Measurements from ENCODE around the gene RAB20. TPM values are rescaled to one million over a fixed set of nuclear protein-coding genes. Genes with fewer than 3 reads are reported as not detected.
"Not testable (repeated sequence)": the region's sequence is repeated elsewhere in the genome, so short reads cannot be mapped to it uniquely, and the experiment has no call there.

Gene RAB20
- total RNA-seq, 1 experiment from 2014 or later: 12.3 TPM

GRCh38 chr13:110570886-110571285 is 9.4 kb upstream of the RAB20 start:
- no peak for TF ChIP-seq CTCF (conservative IDR thresholded peaks at IDR 0.05)
- no peak overlapping the region for H3K4ac ChIP-seq (ENCODE audit: low read depth, low read length)

GRCh38 chr13:110569962-110570361 is 8.4 kb upstream of the RAB20 start:
- H2AK5ac ChIP-seq (ENCODE audit: insufficient read length, low read length); H3K23me2 ChIP-seq (ENCODE audit: insufficient read length, low read depth, low read length, poor library complexity, severe bottlenecking); H3T11ph ChIP-seq (ENCODE audit: low read length); H3K9me3 Mint-ChIP-seq; H3K23ac ChIP-seq (ENCODE audit: insufficient read length, low read depth, low read length); H3K4me3 Mint-ChIP-seq; H3K4me1 ChIP-seq (ENCODE audit: insufficient read depth, low read length); H3K27me3 Mint-ChIP-seq (ENCODE audit: low read depth); H4K20me1 ChIP-seq (ENCODE audit: control insufficient read depth, insufficient read depth, insufficient read length); H3K9ac ChIP-seq (ENCODE audit: extremely low read depth, insufficient read length, low read length); H3K36me3 Mint-ChIP-seq (ENCODE audit: insufficient read depth in 1 of 3, low read depth in 3 of 3); H4K91ac ChIP-seq (ENCODE audit: insufficient read length, low read depth, low read length); H3K79me1 ChIP-seq (ENCODE audit: insufficient read depth, low read depth, low read length, poor library complexity, severe bottlenecking); H3K18ac ChIP-seq (ENCODE audit: insufficient read length, low read depth, low read length); H2AFZ ChIP-seq (ENCODE audit: low read length); DNase-seq; H3K79me2 ChIP-seq (ENCODE audit: insufficient read depth, low read length); H2BK5ac ChIP-seq (ENCODE audit: insufficient read length, low read length); H2BK20ac ChIP-seq (ENCODE audit: low read depth, low read length, poor library complexity, severe bottlenecking); H3K14ac ChIP-seq (ENCODE audit: insufficient read depth, low read length); H3K27ac Mint-ChIP-seq; H3K4ac ChIP-seq (ENCODE audit: low read depth, low read length); H3K27ac ChIP-seq (ENCODE audit: insufficient read length, low read depth, low read length); H4K5ac ChIP-seq (ENCODE audit: insufficient read length, low read depth, low read length); H2BK15ac ChIP-seq (ENCODE audit: low read depth, low read length); H3K9me3 ChIP-seq (ENCODE audit: control insufficient read depth, low read depth, low read length); H4K8ac ChIP-seq (replicated peaks; ENCODE audit: insufficient read length, low read depth, low read length); H3K27me3 ChIP-seq (ENCODE audit: insufficient read depth, low read length); H3K56ac ChIP-seq (ENCODE audit: insufficient read length, low read depth, low read length); H2BK12ac ChIP-seq (ENCODE audit: insufficient read length, low read depth, low read length); H2BK120ac ChIP-seq (ENCODE audit: low read depth, low read length, poor library complexity, severe bottlenecking); H3K4me2 ChIP-seq (ENCODE audit: insufficient read depth, insufficient read length, low read length): not testable (repeated sequence)
- WGBS (ENCODE audit: extremely low coverage, insufficient read length, low lambda C conversion rate): no CpG with 5 or more reads among the region's 7 CpGs
- peaks cover 14 to 25% of the 10 kb centered on the region in 2 experiments for H3K4me1 Mint-ChIP-seq

More at GRCh38 chr13:110570886-110571285, 9.4 kb upstream of the RAB20 start:
- Histone ChIP-seq H4K5ac (ENCODE audit: insufficient read length, low read depth, low read length) (no peak overlapping the region), H2BK15ac (ENCODE audit: low read depth, low read length) (no peak overlapping the region), H3K27me3 (ENCODE audit: insufficient read depth, low read length) (no peaks in the 10 kb centered on the region), H3K79me2 (ENCODE audit: insufficient read depth, low read length) (no peaks in the 10 kb centered on the region), H3K27ac (ENCODE audit: insufficient read length, low read depth, low read length) (no peak overlapping the region), H2BK5ac (ENCODE audit: insufficient read length, low read length) (no peak overlapping the region), H3K56ac (ENCODE audit: insufficient read length, low read depth, low read length) (no peak overlapping the region), H4K8ac (replicated peaks; ENCODE audit: insufficient read length, low read depth, low read length) (no peak overlapping the region), H4K20me1 (ENCODE audit: control insufficient read depth, insufficient read depth, insufficient read length) (no peaks in the 10 kb centered on the region), H3K18ac (ENCODE audit: insufficient read length, low read depth, low read length) (no peak overlapping the region), H3K9me3 (ENCODE audit: control insufficient read depth, low read depth, low read length) (no peaks in the 10 kb centered on the region), H3T11ph (ENCODE audit: low read length) (no peak overlapping the region), H3K9ac (ENCODE audit: extremely low read depth, insufficient read length, low read length) (no peak overlapping the region), H3K79me1 (ENCODE audit: insufficient read depth, low read depth, low read length, poor library complexity, severe bottlenecking) (no peaks in the 10 kb centered on the region), H3K23me2 (ENCODE audit: insufficient read length, low read depth, low read length, poor library complexity, severe bottlenecking) (no peaks in the 10 kb centered on the region), H2BK12ac (ENCODE audit: insufficient read length, low read depth, low read length) (no peak overlapping the region), H3K14ac (ENCODE audit: insufficient read depth, low read length) (no peak overlapping the region), H3K23ac (ENCODE audit: insufficient read length, low read depth, low read length) (no peak overlapping the region), H3K4me2 (ENCODE audit: insufficient read depth, insufficient read length, low read length) (no peak overlapping the region), H4K91ac (ENCODE audit: insufficient read length, low read depth, low read length) (no peak overlapping the region), H2AK5ac (ENCODE audit: insufficient read length, low read length) (no peak overlapping the region), H2BK120ac (ENCODE audit: low read depth, low read length, poor library complexity, severe bottlenecking) (no peak overlapping the region), H3K4me1 (ENCODE audit: insufficient read depth, low read length) (peaks cover 3% of the 10 kb centered on the region; the same call in 1 of the 2 replicates), H2AFZ (ENCODE audit: low read length) (no peak overlapping the region), H2BK20ac (ENCODE audit: low read depth, low read length, poor library complexity, severe bottlenecking) (no peak overlapping the region)
- H3K36me3 Mint-ChIP-seq (ENCODE audit: insufficient read depth in 1 of 3, low read depth in 3 of 3): no peaks in the 10 kb centered on the region
- H3K27me3 Mint-ChIP-seq (ENCODE audit: low read depth): peaks cover 11% of the 10 kb centered on the region
- H3K4me1 Mint-ChIP-seq: peaks cover 18 to 28% of the 10 kb centered on the region in 2 experiments
- H3K27ac Mint-ChIP-seq: no peak overlapping the region
- no peak for DNase-seq
- no peaks in the 10 kb centered on the region for H3K9me3 Mint-ChIP-seq
- H3K4me3 Mint-ChIP-seq: no peak overlapping the region
- WGBS (ENCODE audit: extremely low coverage, insufficient read length, low lambda C conversion rate): no CpG with 5 or more reads among the region's 10 CpGs
